Ovary (tissue), 1 donor: ENCODE measurements around the gene CEP128.

Experiments used
- EP300 ChIP-seq: sonication (generic); formaldehyde crosslinking; IDR thresholded peaks from one replicate; pipeline ENCODE4 v1.6.1; 2017; ENCODE audit warnings: antibody characterized with exemption
- POLR2A ChIP-seq: fragments of 450-650 bp; IDR thresholded peaks from one replicate; pipeline ENCODE4 v1.6.1; 2017; ENCODE audit warnings: antibody characterized with exemption, mild to moderate bottlenecking, moderate library complexity

- no peak for TF ChIP-seq POLR2A
- no peak for TF ChIP-seq EP300
These were observed 46.7 kb upstream of the CEP128 start for GRCh38 chr14:80988192-80988591.
